Keratinocyte (primary cell): Measurements from ENCODE around the gene CELF2. TPM values are rescaled to one million over a fixed set of nuclear protein-coding genes. Genes with fewer than 3 reads are reported as not detected.

Source experiments
- DNase-seq: peaks from one replicate; pipeline ENCODE4 v3.0.0-alpha.2; 2011; ENCODE audit warnings: low read depth, missing footprints, low spot score
- FAIRE-seq: peaks from 2 replicates; lab custom pipeline; 2011; peaks lifted over from hg19 to GRCh38; lab: Jason Lieb, UNC
- H2AFZ ChIP-seq: 2 replicates; pipeline ENCODE4 v1.6.0; 2012; ENCODE audit warnings: low read length, control low read depth, inconsistent platforms; ENCODE audit not compliant: control insufficient read depth
- H3K27ac ChIP-seq: 2 replicates; pipeline ENCODE4 v1.5.1; 2011; ENCODE audit warnings: low read length; ENCODE audit not compliant: control insufficient read depth, insufficient read depth
- H3K27me3 ChIP-seq: 3 replicates; pipeline ENCODE4 v1.6.0; 2011; ENCODE audit warnings: low read length; ENCODE audit not compliant: control insufficient read depth, insufficient read depth; ENCODE audit errors: extremely low read depth
- H3K36me3 ChIP-seq, 2 experiments: 2 replicates in 1 of 2; 3 replicates in 1 of 2; pipeline ENCODE4 v1.5.1; 2011; ENCODE audit warnings: low read length in 2 of 2, mild to moderate bottlenecking in 1 of 2; ENCODE audit not compliant: control insufficient read depth in 2 of 2, insufficient read depth in 2 of 2; ENCODE audit errors: extremely low read depth in 1 of 2
- H3K4me1 ChIP-seq: 3 replicates; pipeline ENCODE4 v1.5.1; 2011; ENCODE audit warnings: low read length; ENCODE audit not compliant: control insufficient read depth, insufficient read depth; ENCODE audit errors: extremely low read depth
- H3K4me2 ChIP-seq: 3 replicates; pipeline ENCODE4 v1.6.0; 2011; ENCODE audit warnings: low read depth, low read length; ENCODE audit not compliant: control insufficient read depth, insufficient read depth; ENCODE audit errors: extremely low read depth
- H3K4me3 ChIP-seq, 3 experiments: fragments of 200-600 bp in 1 of 3; sonication (generic) in 1 of 3; 2 replicates in 2 of 3; 3 replicates in 1 of 3; pipeline ENCODE4 v1.5.1; 2011 to 2016; ENCODE audit warnings: low read length in 3 of 3, mild to moderate bottlenecking in 3 of 3, control low read depth in 2 of 3, inconsistent platforms in 1 of 3, low read depth in 1 of 3, mixed read lengths in 1 of 3, mixed run types in 1 of 3, moderate library complexity in 1 of 3; ENCODE audit not compliant: control insufficient read depth in 2 of 3, insufficient read depth in 2 of 3; ENCODE audit errors: extremely low read depth in 1 of 3
- H3K79me2 ChIP-seq: 2 replicates; pipeline ENCODE4 v1.6.0; 2012; ENCODE audit warnings: low read length; ENCODE audit not compliant: control insufficient read depth, insufficient read depth
- H3K9ac ChIP-seq: 3 replicates; pipeline ENCODE4 v1.6.0; 2011; ENCODE audit warnings: low read length; ENCODE audit not compliant: control insufficient read depth, insufficient read depth; ENCODE audit errors: extremely low read depth
- H3K9me1 ChIP-seq: 3 replicates; pipeline ENCODE4 v1.6.0; 2011; ENCODE audit warnings: low read length; ENCODE audit not compliant: control insufficient read depth, insufficient read depth; ENCODE audit errors: extremely low read depth
- H3K9me3 ChIP-seq: 2 replicates; pipeline ENCODE4 v1.5.1; 2012; ENCODE audit warnings: low read depth, low read length; ENCODE audit not compliant: control insufficient read depth
- H4K20me1 ChIP-seq: 3 replicates; pipeline ENCODE4 v1.6.0; 2011; ENCODE audit warnings: low read length; ENCODE audit not compliant: control insufficient read depth, insufficient read depth; ENCODE audit errors: extremely low read depth
- CTCF ChIP-seq, 3 experiments: IDR thresholded peaks in 1 of 3; conservative IDR thresholded peaks in 1 of 3; optimal IDR thresholded peaks in 1 of 3; 2 replicates in 2 of 3; 3 replicates in 1 of 3; pipeline versions ENCODE3 to v1.5.1; 2011; ENCODE audit warnings: low read length in 3 of 3, mild to moderate bottlenecking in 3 of 3, moderate library complexity in 2 of 3, control low read depth in 1 of 3, inconsistent platforms in 1 of 3; ENCODE audit not compliant: insufficient read depth in 2 of 3; ENCODE audit errors: extremely low read depth in 1 of 3
- EZH2 ChIP-seq: IDR thresholded peaks from one replicate; pipeline ENCODE4 v1.6.1; 2012; ENCODE audit warnings: inconsistent platforms, mild to moderate bottlenecking, low read length, moderate library complexity
- dilution Hi-C: fragments of 300-500 bp; cut with MboI; formaldehyde crosslinking; loops from one replicate; pipeline ENCODE4 v1.7.0; 2020; ENCODE audit warnings: low sequenced_read_pairs; ENCODE audit not compliant: extremely low pct_ligation_motif_present
- polyA plus RNA-seq, 5 experiments: library from polyadenylated mRNA; depleted of rRNA in 3 of 5; stranded (reverse) in 3 of 5; stranded (forward) in 1 of 5; unstranded in 1 of 5; fragments of >200 nt; gene quantifications; 1 replicate in 1 of 5; 2 replicates in 3 of 5; 3 replicates in 1 of 5; pipeline versions ENCODE4 v1.2.1 to v1.2.3, GENCODE V29; 2011 to 2012; ENCODE audit warnings: missing spikeins in 2 of 5, low read depth in 1 of 5, low replicate concordance in 1 of 5

CELF2 gene
- polyA plus RNA-seq, 1 donor (not counting 4 experiments of a cell fraction or from before 2014, with no cell fraction given): 9.8 TPM

- no peak overlapping the region for H3K9ac ChIP-seq
- H3K4me1 ChIP-seq: no peaks in the 10 kb centered on the region
- H3K79me2 ChIP-seq: no peaks in the 10 kb centered on the region
- no peak overlapping the region for H3K4me2 ChIP-seq
- FAIRE-seq (no peak), DNase-seq (no peak)
- H3K27ac ChIP-seq: no peak overlapping the region
- H3K9me1 ChIP-seq: no peaks in the 10 kb centered on the region
- no peak overlapping the region for H3K4me3 ChIP-seq
- no peaks in the 10 kb centered on the region for H3K27me3 ChIP-seq
- TF ChIP-seq EZH2: no peak
- TF ChIP-seq CTCF (optimal IDR thresholded peaks at IDR 0.05 in 1 of 3, IDR thresholded peaks at IDR 0.05 in 1 of 3, conservative IDR thresholded peaks at IDR 0.05 in 1 of 3; ENCODE audit: extremely low read depth in 1 of 3, insufficient read depth in 2 of 3, low read length in 3 of 3): no peak
- no peaks in the 10 kb centered on the region for H4K20me1 ChIP-seq
- no peaks in the 10 kb centered on the region for H3K36me3 ChIP-seq
- dilution Hi-C loops: no loop called here
- H2AFZ ChIP-seq: no peak overlapping the region
- H3K9me3 ChIP-seq: no peaks in the 10 kb centered on the region
These were observed 219.9 kb downstream of the CELF2 start for GRCh38 chr10:11237571-11237970.

GRCh38 chr10:11238893-11239292, 221.2 kb downstream of the CELF2 start:
- Histone ChIP-seq H3K4me2 (no peak overlapping the region), H4K20me1 (no peaks in the 10 kb centered on the region), H3K36me3 (no peaks in the 10 kb centered on the region), H3K27me3 (no peaks in the 10 kb centered on the region), H3K9ac (no peak overlapping the region), H3K79me2 (no peaks in the 10 kb centered on the region), H3K27ac (no peak overlapping the region), H3K4me3 (no peak overlapping the region), H3K4me1 (no peaks in the 10 kb centered on the region), H3K9me1 (no peaks in the 10 kb centered on the region), H3K9me3 (no peaks in the 10 kb centered on the region), H2AFZ (no peak overlapping the region)
- no peak for TF ChIP-seq CTCF (optimal IDR thresholded peaks at IDR 0.05 in 1 of 3, IDR thresholded peaks at IDR 0.05 in 1 of 3, conservative IDR thresholded peaks at IDR 0.05 in 1 of 3; ENCODE audit: extremely low read depth in 1 of 3, insufficient read depth in 2 of 3, low read length in 3 of 3)
- TF ChIP-seq EZH2: no peak
- FAIRE-seq (no peak), DNase-seq (no peak)
- dilution Hi-C loops: no loop called here
